Hematopoietic multipotent progenitor cell treated with erythropoietin and hydrocortisone succinate and interleukin-3 and kit ligand, for 4 days (in vitro differentiated cells): ENCODE results near the gene KLHDC10.
A peak's percentile ranks its signal among the peaks of the same experiment; 100 is the strongest.
"Not testable (repeated sequence)": the region's sequence is repeated elsewhere in the genome, so short reads cannot be mapped to it uniquely, and the experiment has no call there.

ENCODE experiments used
- DNase-seq: peaks from one replicate; pipeline ENCODE4 v3.0.0-alpha.2; 2015

Gene KLHDC10

GRCh38 chr7:130079846-130080394, 9.6 kb downstream of the KLHDC10 start:
- DNase-seq = no peak

GRCh38 chr7:130083497-130083896, 13.2 kb downstream of the KLHDC10 start:
- DNase-seq = not testable (repeated sequence)

GRCh38 chr7:130084037-130084875, 13.9 kb downstream of the KLHDC10 start:
- DNase-seq = peak; percentile 51

GRCh38 chr7:130085235-130085634, 14.9 kb downstream of the KLHDC10 start:
- not testable (repeated sequence) for DNase-seq

GRCh38 chr7:130086938-130087337, 16.6 kb downstream of the KLHDC10 start:
- DNase-seq = no peak

GRCh38 chr7:130087364-130087763, 17.0 kb downstream of the KLHDC10 start:
- no peak for DNase-seq

- no peak for DNase-seq
Measured at GRCh38 chr7:130090745-130091532, 20.6 kb downstream of the KLHDC10 start.

- no peak for DNase-seq
Measured at GRCh38 chr7:130091999-130092398, 21.7 kb downstream of the KLHDC10 start.

GRCh38 chr7:130092598-130092997, 22.3 kb downstream of the KLHDC10 start:
- no peak for DNase-seq

- no peak for DNase-seq
Measured at GRCh38 chr7:130095812-130096211, 25.5 kb downstream of the KLHDC10 start.

- no peak for DNase-seq
Measured at GRCh38 chr7:130096243-130096827, 26.0 kb downstream of the KLHDC10 start.

- no peak for DNase-seq
Measured at GRCh38 chr7:130099331-130099730, 29.0 kb downstream of the KLHDC10 start.

- no peak for DNase-seq
Measured at GRCh38 chr7:130102588-130102987, 32.3 kb downstream of the KLHDC10 start.

GRCh38 chr7:130107949-130108674, 37.8 kb downstream of the KLHDC10 start:
- DNase-seq = no peak

GRCh38 chr7:130108809-130109208, 38.5 kb downstream of the KLHDC10 start:
- DNase-seq = no peak

- no peak for DNase-seq
Measured at GRCh38 chr7:130112093-130112492, 41.8 kb downstream of the KLHDC10 start.

- no peak for DNase-seq
Measured at GRCh38 chr7:130112662-130113425, 42.5 kb downstream of the KLHDC10 start.

GRCh38 chr7:130113426-130113805, 43.1 kb downstream of the KLHDC10 start:
- DNase-seq = not testable (repeated sequence)

GRCh38 chr7:130113887-130114286, 43.6 kb downstream of the KLHDC10 start:
- DNase-seq = no peak

- DNase-seq = peak; percentile 24
Measured at GRCh38 chr7:130114374-130114773, 44.0 kb downstream of the KLHDC10 start.

GRCh38 chr7:130114776-130115175, 44.4 kb downstream of the KLHDC10 start:
- DNase-seq = no peak

GRCh38 chr7:130118294-130118693, 48.0 kb downstream of the KLHDC10 start:
- DNase-seq = no peak
